22Rv1 (cell line): ENCODE measurements around the gene NXPE1.

Source experiments
- CTCF ChIP-seq: fragments of 450-650 bp; IDR thresholded peaks from 2 replicates; pipeline ENCODE4 v1.5.1; 2017; ENCODE audit warnings: mild to moderate bottlenecking
- ZFX ChIP-seq: fragments of 450-650 bp; IDR thresholded peaks from 2 replicates; pipeline ENCODE4 v1.6.1; 2017; ENCODE audit warnings: antibody characterized with exemption, borderline replicate concordance

GRCh38 chr11:114553642-114554041 is 6.0 kb downstream of the NXPE1 start:
- TF ChIP-seq CTCF (no peak), ZFX (no peak)
